Neural crest cell (in vitro differentiated cells): ENCODE measurements around the gene CDK6. TPM values are rescaled to one million over a fixed set of nuclear protein-coding genes. Genes with fewer than 3 reads are reported as not detected.

Experiments used
- DNase-seq: peaks from one replicate; pipeline ENCODE4 v3.0.0; 2021; ENCODE audit warnings: low read depth, mixed read lengths, low spot score
- H3K27ac Mint-ChIP-seq: one replicate; pipeline ENCODE4 v1.8.0; 2021; ENCODE audit warnings: mild to moderate bottlenecking, mixed read lengths; ENCODE audit not compliant: unreplicated experiment
- H3K27me3 Mint-ChIP-seq: 2 replicates; pipeline ENCODE4 v1.8.0; 2021; ENCODE audit warnings: low read depth, mild to moderate bottlenecking, mixed read lengths
- H3K36me3 Mint-ChIP-seq: 2 replicates; pipeline ENCODE4 v1.8.0; 2021; ENCODE audit warnings: low read depth, mild to moderate bottlenecking, mixed read lengths
- H3K4me1 Mint-ChIP-seq: 2 replicates; pipeline ENCODE4 v1.8.0; 2021; ENCODE audit warnings: mixed read lengths
- H3K4me3 Mint-ChIP-seq: one replicate; pipeline ENCODE4 v1.8.0; 2021; ENCODE audit warnings: mild to moderate bottlenecking, mixed read lengths
- H3K9me3 Mint-ChIP-seq: 2 replicates; pipeline ENCODE4 v1.8.0; 2021; ENCODE audit warnings: mixed read lengths
- total RNA-seq: library from RNA; stranded (reverse); gene quantifications from 2 replicates; pipeline ENCODE4 v1.2.1, GENCODE V29; 2021
- TF ChIP-seq, protein P1 (sequence below): fragments of 200-600 bp; sonication (generic); conservative IDR thresholded peaks from 2 replicates; pipeline ENCODE4 v1.5.0; 2021; ENCODE audit warnings: antibody characterized with exemption, mild to moderate bottlenecking

Gene CDK6
- total RNA-seq, 1 donor from 2014 or later = 42.9 TPM

DNA sequence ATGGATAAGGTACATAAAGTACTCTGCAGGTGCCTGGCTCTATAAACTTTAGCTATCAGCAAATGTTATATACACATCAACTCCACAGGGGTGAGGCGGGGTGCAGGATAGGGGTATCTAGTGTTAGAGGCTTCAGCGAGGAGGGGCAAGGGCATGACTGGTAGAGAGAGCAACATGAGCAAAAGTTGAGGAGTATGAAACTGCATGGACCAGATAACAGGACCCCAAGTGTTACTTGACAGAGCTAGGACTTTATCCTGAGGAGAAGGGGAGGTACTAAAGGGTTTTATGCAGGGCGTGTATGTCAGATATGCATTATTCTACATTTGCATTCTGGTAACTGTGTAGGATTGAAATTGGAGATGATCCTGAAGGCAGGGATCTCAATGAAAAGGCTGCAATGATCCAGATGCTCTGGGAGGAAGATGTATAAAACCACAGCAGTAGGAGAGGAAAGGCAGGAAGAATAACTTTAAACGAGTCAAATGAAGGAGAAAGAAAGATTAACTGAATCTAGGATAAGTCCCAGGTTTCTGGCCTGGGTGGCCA lies 136.3 kb downstream of the CDK6 start:
- no peaks in the 10 kb centered on the region for H3K9me3 Mint-ChIP-seq
- H3K36me3 Mint-ChIP-seq = peaks cover 3% of the 10 kb centered on the region
- TF ChIP-seq, protein P1, sequence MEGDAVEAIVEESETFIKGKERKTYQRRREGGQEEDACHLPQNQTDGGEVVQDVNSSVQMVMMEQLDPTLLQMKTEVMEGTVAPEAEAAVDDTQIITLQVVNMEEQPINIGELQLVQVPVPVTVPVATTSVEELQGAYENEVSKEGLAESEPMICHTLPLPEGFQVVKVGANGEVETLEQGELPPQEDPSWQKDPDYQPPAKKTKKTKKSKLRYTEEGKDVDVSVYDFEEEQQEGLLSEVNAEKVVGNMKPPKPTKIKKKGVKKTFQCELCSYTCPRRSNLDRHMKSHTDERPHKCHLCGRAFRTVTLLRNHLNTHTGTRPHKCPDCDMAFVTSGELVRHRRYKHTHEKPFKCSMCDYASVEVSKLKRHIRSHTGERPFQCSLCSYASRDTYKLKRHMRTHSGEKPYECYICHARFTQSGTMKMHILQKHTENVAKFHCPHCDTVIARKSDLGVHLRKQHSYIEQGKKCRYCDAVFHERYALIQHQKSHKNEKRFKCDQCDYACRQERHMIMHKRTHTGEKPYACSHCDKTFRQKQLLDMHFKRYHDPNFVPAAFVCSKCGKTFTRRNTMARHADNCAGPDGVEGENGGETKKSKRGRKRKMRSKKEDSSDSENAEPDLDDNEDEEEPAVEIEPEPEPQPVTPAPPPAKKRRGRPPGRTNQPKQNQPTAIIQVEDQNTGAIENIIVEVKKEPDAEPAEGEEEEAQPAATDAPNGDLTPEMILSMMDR = no peak
- H3K4me1 Mint-ChIP-seq = peaks cover 64% of the 10 kb centered on the region
- H3K4me3 Mint-ChIP-seq = no peak overlapping the region
- H3K27ac Mint-ChIP-seq = peak overlapping the region; percentile 4
- H3K27me3 Mint-ChIP-seq = no peaks in the 10 kb centered on the region
- DNase-seq = no peak

DNA sequence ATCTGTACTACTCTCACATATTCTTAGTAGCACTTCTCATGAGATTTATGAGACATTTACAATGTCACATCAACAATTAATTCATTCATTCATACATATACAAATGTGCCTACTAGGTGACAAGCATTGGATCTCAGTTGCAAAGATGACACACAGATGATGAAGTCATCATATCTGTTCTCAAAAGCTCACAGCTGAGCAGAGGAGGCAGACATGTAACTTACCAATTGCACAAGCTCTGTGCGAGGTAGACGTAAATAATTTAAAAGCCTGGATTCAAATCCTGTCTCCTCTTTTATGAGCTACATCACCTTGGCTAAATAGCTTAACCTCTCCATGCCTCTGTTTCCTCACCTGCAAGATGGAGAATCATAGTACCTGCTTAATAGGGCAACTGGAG lies 136.8 kb downstream of the CDK6 start:
- Mint-ChIP-seq H3K36me3 (peaks cover 2% of the 10 kb centered on the region), H3K4me1 (peaks cover 69% of the 10 kb centered on the region), H3K27ac (no peak overlapping the region), H3K27me3 (no peaks in the 10 kb centered on the region), H3K9me3 (no peaks in the 10 kb centered on the region), H3K4me3 (no peak overlapping the region)
- no peak for DNase-seq
- TF ChIP-seq, protein P1 = no peak

DNA sequence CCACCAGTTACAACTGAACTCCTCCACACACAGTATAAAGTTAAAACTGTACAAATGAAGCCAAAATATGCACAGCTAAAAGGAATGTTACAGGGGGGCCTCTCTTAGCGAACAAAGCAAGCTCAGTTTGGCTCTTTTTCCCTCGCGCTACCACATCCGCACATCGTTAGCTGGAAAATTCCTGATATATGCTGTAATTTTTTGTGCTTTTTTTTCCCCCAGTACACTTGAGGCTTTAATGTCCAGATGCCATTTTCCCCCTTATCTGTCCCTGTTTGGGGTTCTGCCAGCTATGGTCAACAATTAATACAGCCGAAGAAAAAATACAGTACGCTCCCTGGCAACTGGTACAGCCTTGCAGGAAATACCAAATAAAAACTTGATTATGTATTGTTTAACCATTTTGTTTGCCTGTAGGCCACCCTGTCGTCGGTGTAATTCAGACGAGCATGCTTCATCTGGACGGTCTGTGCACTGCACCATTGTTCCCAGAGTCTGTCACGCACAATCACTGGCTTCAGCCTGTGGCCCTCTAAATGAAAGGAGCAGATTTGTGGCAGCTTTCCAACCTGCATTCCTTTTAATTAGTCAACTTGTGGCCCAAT lies 138.0 kb downstream of the CDK6 start:
- peaks cover 5% of the 10 kb centered on the region for H3K36me3 Mint-ChIP-seq
- H3K27me3 Mint-ChIP-seq = no peaks in the 10 kb centered on the region
- TF ChIP-seq, protein P1 = peak; percentile 43
- peak overlapping the region; percentile 70 for H3K4me3 Mint-ChIP-seq
- peaks cover 64% of the 10 kb centered on the region for H3K4me1 Mint-ChIP-seq
- H3K27ac Mint-ChIP-seq = peak overlapping the region; percentile 94
- DNase-seq = peak; percentile 28
- H3K9me3 Mint-ChIP-seq = no peaks in the 10 kb centered on the region

DNA sequence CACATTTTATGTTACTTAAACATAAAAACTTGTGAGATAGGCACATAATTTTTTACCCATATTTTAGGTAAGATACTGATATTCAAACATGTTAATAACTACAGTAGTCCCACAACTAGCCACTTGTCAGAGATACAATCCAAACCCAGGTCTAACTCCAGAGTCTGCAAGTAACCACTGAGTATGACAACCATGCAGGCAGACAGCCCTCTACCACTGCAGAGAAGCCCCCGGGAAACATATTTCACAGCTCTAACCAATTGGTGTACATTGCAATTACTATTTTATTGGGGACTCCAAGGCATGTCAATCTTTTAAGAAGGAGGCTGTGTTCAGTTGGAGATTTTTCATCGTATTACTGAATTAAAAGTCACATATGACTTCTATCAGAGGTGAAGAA lies 139.0 kb downstream of the CDK6 start:
- Mint-ChIP-seq H3K36me3 (peaks cover 5% of the 10 kb centered on the region), H3K9me3 (no peaks in the 10 kb centered on the region), H3K27ac (peak overlapping the region; percentile 95), H3K27me3 (no peaks in the 10 kb centered on the region), H3K4me3 (peak overlapping the region; percentile 77), H3K4me1 (peaks cover 64% of the 10 kb centered on the region)
- TF ChIP-seq, protein P1 = no peak
- DNase-seq = no peak

DNA sequence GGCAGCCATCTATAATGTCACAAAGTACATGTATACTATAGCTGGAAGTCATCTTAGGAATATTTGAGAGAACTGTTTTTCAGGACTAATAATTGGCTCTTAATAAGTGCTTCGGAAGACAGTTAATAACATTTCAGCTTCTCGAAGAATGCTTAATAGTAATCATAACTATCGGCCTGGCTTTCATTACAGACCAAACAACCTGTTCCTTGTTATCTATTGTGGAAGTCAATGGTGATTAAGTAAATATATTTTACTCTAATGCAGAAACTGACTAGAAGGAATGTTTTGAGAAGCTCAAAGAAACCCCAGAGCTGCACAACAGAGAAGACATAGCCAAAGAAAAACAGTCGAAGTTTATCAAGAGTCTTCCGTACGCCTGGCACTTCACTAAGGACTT lies 139.4 kb downstream of the CDK6 start:
- Mint-ChIP-seq H3K4me3 (peak overlapping the region; percentile 77), H3K9me3 (no peaks in the 10 kb centered on the region), H3K27me3 (no peaks in the 10 kb centered on the region), H3K36me3 (peaks cover 5% of the 10 kb centered on the region), H3K27ac (peak overlapping the region; percentile 95), H3K4me1 (peaks cover 64% of the 10 kb centered on the region)
- TF ChIP-seq, protein P1 = no peak
- no peak for DNase-seq
